RCC 7860 (cell line): Measurements from ENCODE around the gene LRRC32.
"Not testable (repeated sequence)": the region's sequence is repeated elsewhere in the genome, so short reads cannot be mapped to it uniquely, and the experiment has no call there.

ENCODE experiments used
- DNase-seq: peaks from one replicate; pipeline ENCODE4 v3.0.0-alpha.2; 2015; ENCODE audit warnings: low spot score
- FAIRE-seq: peaks from 2 replicates; lab custom pipeline; 2012; peaks lifted over from hg19 to GRCh38; lab: Jason Lieb, UNC

Gene LRRC32

GRCh38 chr11:76632492-76632891, 38.1 kb downstream of the LRRC32 start:
- DNase-seq = no peak
- FAIRE-seq = no peak

- DNase-seq = no peak
- no peak for FAIRE-seq
Observed at GRCh38 chr11:76631566-76632308, 38.8 kb downstream of the LRRC32 start.

GRCh38 chr11:76630600-76631281, 39.8 kb downstream of the LRRC32 start:
- no peak for FAIRE-seq
- DNase-seq = no peak

- FAIRE-seq (no peak), DNase-seq (no peak)
Observed at GRCh38 chr11:76629853-76630599, 40.5 kb downstream of the LRRC32 start.

GRCh38 chr11:76629116-76629852, 41.3 kb downstream of the LRRC32 start:
- no peak for DNase-seq
- no peak for FAIRE-seq

GRCh38 chr11:76628408-76628947, 42.1 kb downstream of the LRRC32 start:
- DNase-seq (no peak), FAIRE-seq (no peak)

GRCh38 chr11:76627606-76628005, 42.9 kb downstream of the LRRC32 start:
- DNase-seq (no peak), FAIRE-seq (no peak)

GRCh38 chr11:76626921-76627401, 43.6 kb downstream of the LRRC32 start:
- FAIRE-seq = no peak
- DNase-seq = peak; percentile 55

GRCh38 chr11:76626266-76626665, 44.3 kb downstream of the LRRC32 start:
- FAIRE-seq (no peak), DNase-seq (no peak)

- FAIRE-seq = no peak
Observed at GRCh38 chr11:76625472-76626186, 44.9 kb downstream of the LRRC32 start.

GRCh38 chr11:76624500-76625379, 45.8 kb downstream of the LRRC32 start:
- DNase-seq (no peak), FAIRE-seq (no peak)

More at GRCh38 chr11:76625472-76626186, 44.9 kb downstream of the LRRC32 start:
- no peak for DNase-seq

GRCh38 chr11:76623884-76624419, 46.6 kb downstream of the LRRC32 start:
- DNase-seq = no peak
- FAIRE-seq = no peak

- FAIRE-seq = no peak
- DNase-seq = no peak
Observed at GRCh38 chr11:76623171-76623883, 47.2 kb downstream of the LRRC32 start.

GRCh38 chr11:76622493-76623094, 48.0 kb downstream of the LRRC32 start:
- DNase-seq (no peak), FAIRE-seq (no peak)

GRCh38 chr11:76621868-76622267, 48.7 kb downstream of the LRRC32 start:
- DNase-seq = no peak
- no peak for FAIRE-seq

GRCh38 chr11:76621466-76621865, 49.1 kb downstream of the LRRC32 start:
- DNase-seq (no peak), FAIRE-seq (no peak)

- FAIRE-seq = no peak
- no peak for DNase-seq
Observed at GRCh38 chr11:76620489-76620888, 50.1 kb downstream of the LRRC32 start.

GRCh38 chr11:76619801-76620200, 50.7 kb downstream of the LRRC32 start:
- FAIRE-seq = peak; percentile 7
- not testable (repeated sequence) for DNase-seq
